HUDEP-2 (cell line): Measurements from ENCODE around the gene TPST1.

Experiments
- DNase-seq, 76 experiments: peaks; one replicate each; lab custom pipeline; 2025; ENCODE audit not compliant: unreplicated experiment in 76 of 76; lab: John Stamatoyannopoulos, UW

TPST1 gene

GRCh38 chr7:66237906-66238772, 33.0 kb downstream of the TPST1 start:
- DNase-seq = no peak

GRCh38 chr7:66238773-66239466, 33.8 kb downstream of the TPST1 start:
- DNase-seq = no peak

GRCh38 chr7:66239467-66239856, 34.3 kb downstream of the TPST1 start:
- DNase-seq = no peak

GRCh38 chr7:66245008-66245407, 39.9 kb downstream of the TPST1 start:
- DNase-seq = no peak

- DNase-seq = no peak
Observed at GRCh38 chr7:66246554-66247171, 41.5 kb downstream of the TPST1 start.

GRCh38 chr7:66247380-66248078, 42.4 kb downstream of the TPST1 start:
- DNase-seq = no peak

GRCh38 chr7:66250711-66251110, 45.6 kb downstream of the TPST1 start:
- DNase-seq = no peak

GRCh38 chr7:66255534-66256100, 50.5 kb downstream of the TPST1 start:
- DNase-seq = no peak

- no peak for DNase-seq
Observed at GRCh38 chr7:66256281-66256680, 51.1 kb downstream of the TPST1 start.

- DNase-seq = no peak
Observed at GRCh38 chr7:66257481-66257880, 52.3 kb downstream of the TPST1 start.

GRCh38 chr7:66258409-66258808, 53.3 kb downstream of the TPST1 start:
- no peak for DNase-seq

- DNase-seq = no peak
Observed at GRCh38 chr7:66261941-66262340, 56.8 kb downstream of the TPST1 start.

GRCh38 chr7:66263936-66264335, 58.8 kb downstream of the TPST1 start:
- no peak for DNase-seq

GRCh38 chr7:66265566-66265965, 60.4 kb downstream of the TPST1 start:
- peak in 1 of 76 experiments; percentile 3 for DNase-seq

- no peak for DNase-seq
Observed at GRCh38 chr7:66267249-66267648, 62.1 kb downstream of the TPST1 start.

- no peak for DNase-seq
Observed at GRCh38 chr7:66269978-66270377, 64.8 kb downstream of the TPST1 start.

GRCh38 chr7:66272321-66272720, 67.2 kb downstream of the TPST1 start:
- DNase-seq = no peak

GRCh38 chr7:66276363-66276762, 71.2 kb downstream of the TPST1 start:
- no peak for DNase-seq

GRCh38 chr7:66277492-66277891, 72.4 kb downstream of the TPST1 start:
- DNase-seq = no peak

- no peak for DNase-seq
Observed at GRCh38 chr7:66279912-66280311, 74.8 kb downstream of the TPST1 start.
